GM23338 (cell line): ENCODE results near the gene PRMT1. TPM values are rescaled to one million over a fixed set of nuclear protein-coding genes. Genes with fewer than 3 reads are reported as not detected.
A peak's percentile ranks its signal among the peaks of the same experiment; 100 is the strongest.

ENCODE experiments used
- ATAC-seq: fragments of 200-7000 bp; cut with Tn5 transposase; 3 replicates; pipeline ENCODE4 v1.9.1; 2020
- DNase-seq: peaks from one replicate; pipeline ENCODE4 v3.0.0-alpha.2; 2015; ENCODE audit warnings: low spot score
- H2AFZ ChIP-seq: fragments of 200-600 bp; sonication (generic); 2 replicates; pipeline ENCODE4 v1.8.0; 2016; ENCODE audit warnings: antibody characterized with exemption, mild to moderate bottlenecking, moderate library complexity
- H3F3A ChIP-seq: fragments of 200-600 bp; sonication (generic); replicated peaks from 2 replicates; pipeline ENCODE4 v1.8.0; 2017; ENCODE audit warnings: antibody characterized with exemption, mixed run types, low read depth
- H3K27ac ChIP-seq: fragments of 200-600 bp; sonication (generic); 2 replicates; pipeline ENCODE4 v1.6.1; 2016; ENCODE audit warnings: low read depth
- H3K27me3 ChIP-seq: fragments of 200-600 bp; sonication (generic); 2 replicates; pipeline ENCODE4 v1.8.0; 2016; ENCODE audit warnings: mild to moderate bottlenecking, mixed run types, moderate library complexity; ENCODE audit not compliant: insufficient read depth
- H3K36me3 ChIP-seq: fragments of 200-600 bp; sonication (generic); 2 replicates; pipeline ENCODE4 v1.8.0; 2016; ENCODE audit warnings: mild to moderate bottlenecking; ENCODE audit not compliant: insufficient read depth
- H3K4me1 ChIP-seq: fragments of 200-600 bp; sonication (generic); 2 replicates; pipeline ENCODE4 v1.8.0; 2016; ENCODE audit warnings: mild to moderate bottlenecking, moderate library complexity; ENCODE audit not compliant: insufficient read depth
- H3K4me2 ChIP-seq: fragments of 200-600 bp; sonication (generic); 2 replicates; pipeline ENCODE4 v1.7.1; 2017; ENCODE audit warnings: mixed run types
- H3K4me3 ChIP-seq: fragments of 200-600 bp; sonication (generic); 2 replicates; pipeline ENCODE4 v1.6.1; 2016; ENCODE audit warnings: mixed run types
- H3K79me2 ChIP-seq: fragments of 200-600 bp; sonication (generic); replicated peaks from 2 replicates; pipeline ENCODE4 v1.8.0; 2017; ENCODE audit warnings: mild to moderate bottlenecking; ENCODE audit not compliant: insufficient read depth
- H3K9me2 ChIP-seq: fragments of 200-600 bp; sonication (generic); 2 replicates; pipeline ENCODE4 v1.8.0; 2017; ENCODE audit not compliant: insufficient read depth
- H4K20me1 ChIP-seq: fragments of 200-600 bp; sonication (generic); replicated peaks from 2 replicates; pipeline ENCODE4 v1.8.0; 2017; ENCODE audit warnings: mild to moderate bottlenecking; ENCODE audit not compliant: insufficient read depth
- H3K27ac Mint-ChIP-seq: 2 replicates; pipeline ENCODE4 v1.8.0; 2020; ENCODE audit warnings: inconsistent platforms, mild to moderate bottlenecking, moderate library complexity, mixed read lengths
- H3K27me3 Mint-ChIP-seq: 3 replicates; pipeline ENCODE4 v1.8.0; 2022; ENCODE audit warnings: low read depth, mild to moderate bottlenecking, moderate library complexity, mixed read lengths, inconsistent platforms; ENCODE audit not compliant: insufficient read depth, poor library complexity
- H3K36me3 Mint-ChIP-seq: 3 replicates; pipeline ENCODE4 v1.8.0; 2021; ENCODE audit warnings: low read depth, mild to moderate bottlenecking, inconsistent platforms, moderate library complexity, mixed read lengths
- H3K4me1 Mint-ChIP-seq: 3 replicates; pipeline ENCODE4 v1.8.0; 2020; ENCODE audit warnings: mild to moderate bottlenecking, inconsistent platforms, mixed read lengths
- H3K4me3 Mint-ChIP-seq: 3 replicates; pipeline ENCODE4 v1.8.0; 2021; ENCODE audit warnings: moderate library complexity, mild to moderate bottlenecking, inconsistent platforms, mixed read lengths
- H3K9me3 Mint-ChIP-seq: 3 replicates; pipeline ENCODE4 v1.8.0; 2020; ENCODE audit warnings: moderate library complexity, mild to moderate bottlenecking, inconsistent platforms, mixed read lengths
- CREB1 ChIP-seq: fragments of 250-450 bp; sonication (Bioruptor Pico); IDR thresholded peaks from 2 replicates; pipeline ENCODE4 v1.5.0; 2020; ENCODE audit warnings: low read depth, mild to moderate bottlenecking, moderate library complexity
- CTCF ChIP-seq, 2 experiments: fragments of 200-600 bp in 1 of 2; sonication (generic) in 1 of 2; conservative IDR thresholded peaks; 2 replicates each; pipeline versions ENCODE4 v1.5.1 to v1.6.1; 2016 to 2017; ENCODE audit warnings: antibody characterized with exemption in 2 of 2, low read depth in 2 of 2, mild to moderate bottlenecking in 2 of 2, moderate library complexity in 1 of 2
- ETS1 ChIP-seq: IDR thresholded peaks from 2 replicates; pipeline ENCODE4 v1.6.1; 2016; ENCODE audit warnings: antibody characterized with exemption
- EZH2 ChIP-seq: fragments of 200-600 bp; sonication (generic); IDR thresholded peaks from one replicate; pipeline ENCODE4 v1.8.0; 2017; ENCODE audit warnings: antibody characterized with exemption, mild to moderate bottlenecking, low read depth; ENCODE audit not compliant: unreplicated experiment
- EZH2phosphoT487 ChIP-seq: fragments of 200-600 bp; sonication (generic); IDR thresholded peaks from one replicate; pipeline ENCODE4 v1.8.1; 2018; ENCODE audit warnings: antibody characterized with exemption; ENCODE audit not compliant: unreplicated experiment
- JUNB ChIP-seq: IDR thresholded peaks from one replicate; pipeline ENCODE4 v1.6.1; 2016; ENCODE audit warnings: antibody characterized with exemption; ENCODE audit not compliant: unreplicated experiment
- NANOG ChIP-seq: IDR thresholded peaks from 2 replicates; pipeline ENCODE4 v1.6.1; 2016; ENCODE audit warnings: antibody characterized with exemption, borderline replicate concordance
- POLR2AphosphoS5 ChIP-seq: IDR thresholded peaks from 2 replicates; pipeline ENCODE4 v1.6.1; 2016; ENCODE audit warnings: antibody characterized with exemption, low read depth
- REST ChIP-seq: IDR thresholded peaks from one replicate; pipeline ENCODE4 v1.6.1; 2018; ENCODE audit warnings: antibody characterized with exemption; ENCODE audit not compliant: unreplicated experiment
- STAT1 ChIP-seq: IDR thresholded peaks from one replicate; pipeline ENCODE4 v1.6.1; 2016; ENCODE audit warnings: antibody characterized with exemption; ENCODE audit not compliant: unreplicated experiment
- ZNF114 ChIP-seq: fragments of 250-450 bp; sonication (Bioruptor Pico); IDR thresholded peaks from 2 replicates; pipeline ENCODE4 v1.5.0; 2020; ENCODE audit warnings: mild to moderate bottlenecking, moderate library complexity
- ZNF331 ChIP-seq: fragments of 250-450 bp; sonication (Bioruptor Pico); IDR thresholded peaks from 2 replicates; pipeline ENCODE4 v1.5.0; 2020; ENCODE audit warnings: low read depth, mild to moderate bottlenecking, moderate library complexity
- ZNF462 ChIP-seq: fragments of 250-450 bp; sonication (Bioruptor Pico); IDR thresholded peaks from 2 replicates; pipeline ENCODE4 v1.5.0; 2020; ENCODE audit warnings: mild to moderate bottlenecking, moderate library complexity
- polyA plus RNA-seq: library from polyadenylated mRNA; unstranded; fragments of >200 nt; fragmentation: Nextera tagmentation; extraction: Ambion mirVana; gene quantifications from 2 replicates; pipeline ENCODE4 v1.2.1, GENCODE V29; 2016
- total RNA-seq: library from RNA; depleted of rRNA; stranded (reverse); fragments of >200 nt; shearing (Covaris generic); gene quantifications from 2 replicates; pipeline ENCODE4 v1.2.3, GENCODE V29; 2014

The PRMT1 gene
- total and polyA plus RNA-seq, 2 experiments from 2014 or later, result 590 to 700 TPM

- peaks cover 81% of the 10 kb centered on the region for H3K36me3 Mint-ChIP-seq
Measured at GRCh38 chr19:49656456-49657109, 20.5 kb upstream of the PRMT1 start.

More at GRCh38 chr19:49656456-49657109, 20.5 kb upstream of the PRMT1 start:
- H3K27me3 ChIP-seq, result no peaks in the 10 kb centered on the region
- peaks cover 8% of the 10 kb centered on the region for H3K4me1 Mint-ChIP-seq
- H4K20me1 ChIP-seq, result peaks cover 6% of the 10 kb centered on the region
- no peak for DNase-seq
- H3K4me1 ChIP-seq, result no peaks in the 10 kb centered on the region
- peaks cover 17% of the 10 kb centered on the region for H3K36me3 ChIP-seq
- H3K4me3 Mint-ChIP-seq, result no peak overlapping the region; the same call in 2 of the 3 replicates
- peaks cover 19% of the 10 kb centered on the region for H3K9me3 Mint-ChIP-seq
- H3K4me2 ChIP-seq, result no peak overlapping the region
- no peak for ATAC-seq
- H3K9me2 ChIP-seq, result no peaks in the 10 kb centered on the region
- H3K4me3 ChIP-seq, result no peak overlapping the region
- H2AFZ ChIP-seq, result no peak overlapping the region
- H3K27ac ChIP-seq, result no peak overlapping the region
- H3K27ac Mint-ChIP-seq, result peak overlapping the region; percentile 86; the same call in 1 of the 2 replicates
- TF ChIP-seq EZH2 (no peak), EZH2phosphoT487 (no peak), CREB1 (CRISPR knock-in tag) (no peak), ZNF462 (CRISPR knock-in tag) (no peak), JUNB (no peak), ZNF114 (CRISPR knock-in tag) (no peak), ZNF331 (CRISPR knock-in tag) (no peak), STAT1 (no peak), CTCF (conservative IDR thresholded peaks at IDR 0.05; ENCODE audit: low read depth in 2 of 2) (no peak), POLR2AphosphoS5 (no peak), REST (no peak), ETS1 (no peak), NANOG (no peak)
- H3K79me2 ChIP-seq, result no peaks in the 10 kb centered on the region
- H3K27me3 Mint-ChIP-seq, result peaks cover 19% of the 10 kb centered on the region
- peaks cover 9% of the 10 kb centered on the region; the same call in 1 of the 2 replicates for H3F3A ChIP-seq
